T-cell (primary cell): ENCODE measurements around the gene FAM177A1. TPM values are rescaled to one million over a fixed set of nuclear protein-coding genes. Genes with fewer than 3 reads are reported as not detected.
"Not testable (repeated sequence)": the region's sequence is repeated elsewhere in the genome, so short reads cannot be mapped to it uniquely, and the experiment has no call there.

Experiments
- ATAC-seq, 4 experiments: fragments of 200-7000 bp in 3 of 4; fragments of 150-1000 bp in 1 of 4; cut with Tn5 transposase; replicated peaks in 1 of 4; 1 replicate in 3 of 4; 2 replicates in 1 of 4; pipeline ENCODE4 v1.10.0; 2021; ENCODE audit warnings: moderate library complexity in 3 of 4, mild to moderate bottlenecking in 2 of 4, moderate number of reproducible peaks in 1 of 4
- CTCF ChIA-PET, 2 donors: fragments of 300-600 bp; sonication (Branson Sonifier 250); formaldehyde crosslinking; loops; one replicate each; lab custom pipeline; 2022; ENCODE audit warnings: antibody characterized with exemption in 2 of 2; lab: Charles Lee
- POLR2A ChIA-PET, 2 donors: fragments of 300-600 bp; sonication (Branson Sonifier 250); formaldehyde crosslinking; loops; one replicate each; lab custom pipeline; 2022; ENCODE audit warnings: antibody characterized with exemption in 2 of 2; lab: Charles Lee
- DNase-seq, 35 experiments: peaks; one replicate each; pipeline versions ENCODE4 v3.0.0 to v3.0.0-alpha.2; 2013 to 2023
- H3K27ac ChIP-seq: one replicate; pipeline ENCODE4 v1.5.1; 2013; ENCODE audit warnings: low read length
- H3K27me3 ChIP-seq, 2 experiments: replicated peaks in 1 of 2; 1 replicate in 1 of 2; 2 replicates in 1 of 2; pipeline versions ENCODE4 v1.6.1 to v1.7.0; 2013; ENCODE audit warnings: low read length in 1 of 2, mixed read lengths in 1 of 2; ENCODE audit not compliant: control insufficient read depth in 2 of 2, insufficient read depth in 2 of 2; ENCODE audit errors: extremely low read depth in 1 of 2
- H3K36me3 ChIP-seq, 2 donors: 1 replicate in 1 of 2; 2 replicates in 1 of 2; pipeline versions ENCODE4 v1.6.1 to v1.7.0; 2013; ENCODE audit warnings: low read length in 1 of 2; ENCODE audit not compliant: control insufficient read depth in 2 of 2, insufficient read depth in 1 of 2; ENCODE audit errors: extremely low read depth in 1 of 2
- H3K4me1 ChIP-seq, 2 experiments: 1 replicate in 1 of 2; 2 replicates in 1 of 2; pipeline versions ENCODE4 v1.6.1 to v1.7.0; 2013; ENCODE audit warnings: low read length in 2 of 2, mixed read lengths in 1 of 2; ENCODE audit not compliant: insufficient read depth in 2 of 2, control insufficient read depth in 1 of 2; ENCODE audit errors: extremely low read depth in 1 of 2
- H3K4me3 ChIP-seq, 2 donors: 1 replicate in 1 of 2; 2 replicates in 1 of 2; pipeline versions ENCODE4 v1.5.1 to v1.7.0; 2013; ENCODE audit warnings: mild to moderate bottlenecking in 2 of 2, low read length in 1 of 2, moderate library complexity in 1 of 2; ENCODE audit not compliant: control insufficient read depth in 1 of 2; ENCODE audit errors: extremely low read depth in 1 of 2
- H3K9me3 ChIP-seq: 2 replicates; pipeline ENCODE4 v1.7.0; 2013
- H3K27ac Mint-ChIP-seq, 2 donors: one replicate each; pipeline ENCODE4 v1.8.0; 2020 to 2021; ENCODE audit warnings: mild to moderate bottlenecking in 2 of 2, mixed read lengths in 2 of 2
- H3K27me3 Mint-ChIP-seq, 2 donors: one replicate each; pipeline ENCODE4 v1.8.0; 2021 to 2022; ENCODE audit warnings: mixed read lengths in 2 of 2
- H3K36me3 Mint-ChIP-seq: one replicate; pipeline ENCODE4 v1.8.0; 2021; ENCODE audit warnings: mixed read lengths
- H3K4me1 Mint-ChIP-seq, 3 donors: one replicate each; pipeline ENCODE4 v1.8.0; 2020 to 2022; ENCODE audit warnings: mixed read lengths in 3 of 3, mild to moderate bottlenecking in 1 of 3
- H3K4me3 Mint-ChIP-seq, 3 donors: one replicate each; pipeline ENCODE4 v1.8.0; 2020 to 2022; ENCODE audit warnings: mild to moderate bottlenecking in 3 of 3, mixed read lengths in 3 of 3, moderate library complexity in 3 of 3
- H3K9me3 Mint-ChIP-seq, 3 donors: one replicate each; pipeline ENCODE4 v1.8.0; 2020 to 2022; ENCODE audit warnings: mixed read lengths in 3 of 3
- WGBS: methylation state at CpG from one replicate; pipeline ENCODE4 v1.1.5; 2013; ENCODE audit warnings: missing lambda C conversion rate; ENCODE audit not compliant: insufficient coverage; 5-methylcytosine and 5-hydroxymethylcytosine counted together
- total RNA-seq, 35 experiments: library from RNA in 6 of 35; stranded (reverse) in 6 of 35; fragments of 120-200 nt in 1 of 35; gene quantifications; one replicate each; pipeline versions ENCODE4 v1.2.1 to v1.2.4 and lab custom pipeline; 2013 to 2026

The FAM177A1 gene
- total RNA-seq, 5 donors from 2014 or later (not counting 1 experiment from before 2014, with no cell fraction given), result 35.7 to 141 (median 38.7) TPM

DNA sequence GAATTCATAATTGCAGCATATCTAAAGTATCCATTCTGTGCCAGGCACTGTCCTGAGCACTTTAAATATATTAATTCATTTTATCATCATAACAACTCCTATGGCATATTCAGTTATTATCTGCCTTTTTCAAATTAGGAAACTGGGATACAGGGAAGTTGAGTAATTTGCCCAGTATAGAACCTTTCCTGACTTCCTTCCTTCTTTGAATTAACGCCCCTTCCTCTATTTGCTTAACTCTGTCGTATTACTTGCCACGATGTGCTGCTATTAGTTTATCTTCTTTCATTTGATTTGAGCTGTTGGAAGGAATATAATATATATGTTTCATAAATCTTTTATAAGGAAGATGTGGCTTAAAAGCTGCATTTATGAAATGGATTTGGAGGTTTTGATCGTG lies 25.4 kb upstream of the FAM177A1 start:
- Mint-ChIP-seq H3K9me3 (no peaks in the 10 kb centered on the region), H3K4me1 (no peaks in the 10 kb centered on the region), H3K4me3 (no peak overlapping the region), H3K36me3 (peaks cover 62% of the 10 kb centered on the region), H3K27ac (no peak overlapping the region), H3K27me3 (no peaks in the 10 kb centered on the region)
- Histone ChIP-seq H3K27me3 (no peaks in the 10 kb centered on the region), H3K27ac (no peak overlapping the region), H3K4me1 (no peaks in the 10 kb centered on the region), H3K36me3 (peaks cover 4 to 72% of the 10 kb centered on the region in 2 donors), H3K9me3 (no peaks in the 10 kb centered on the region), H3K4me3 (no peak overlapping the region)
- ChIA-PET POLR2A (interaction anchor here (0.6 kb wide), 2 partner anchors 20 to 40 kb away, joined by 3 read pairs; no protein-coding TSS in a partner anchor), CTCF (no interaction called here)
- DNase-seq, result no peak
- WGBS, result no CpG with 5 or more reads among the region's 4 CpGs
- no peak for ATAC-seq

- POLR2A ChIA-PET, result no interaction called here
- ATAC-seq, result no peak
- Histone ChIP-seq H3K4me3 (no peak overlapping the region), H3K27me3 (no peaks in the 10 kb centered on the region), H3K27ac (no peak overlapping the region), H3K36me3 (peaks cover 6 to 57% of the 10 kb centered on the region in 2 donors), H3K9me3 (no peaks in the 10 kb centered on the region), H3K4me1 (no peaks in the 10 kb centered on the region)
- H3K27me3 Mint-ChIP-seq, result no peaks in the 10 kb centered on the region
- H3K36me3 Mint-ChIP-seq, result peaks cover 40% of the 10 kb centered on the region
- no CpG with 5 or more reads among the region's 2 CpGs for WGBS
- no peak overlapping the region for H3K4me3 Mint-ChIP-seq
- DNase-seq, result no peak
- peaks cover 0 to 3% (median 3%) of the 10 kb centered on the region in 3 donors for H3K9me3 Mint-ChIP-seq
- no peaks in the 10 kb centered on the region for H3K4me1 Mint-ChIP-seq
- CTCF ChIA-PET, result no interaction called here
- no peak overlapping the region for H3K27ac Mint-ChIP-seq
These were observed 17.6 kb upstream of the FAM177A1 start for GRCh38 chr14:35028435-35028834.

- no peak for ATAC-seq
- ChIA-PET POLR2A (interaction anchor here (0.6 kb wide), 2 partner anchors 8 to 822 kb away, joined by 3 to 15 read pairs; no protein-coding TSS in a partner anchor), CTCF (interaction anchor here in 1 of 2 donors (0.6 kb wide), 1 partner anchor 405 kb away, joined by 8 read pairs; no protein-coding TSS in a partner anchor)
- Mint-ChIP-seq H3K4me1 (no peaks in the 10 kb centered on the region), H3K36me3 (peaks cover 44% of the 10 kb centered on the region), H3K27me3 (no peaks in the 10 kb centered on the region), H3K9me3 (peaks cover 0 to 20% (median 16%) of the 10 kb centered on the region in 3 donors), H3K27ac (no peak overlapping the region), H3K4me3 (no peak overlapping the region)
- Histone ChIP-seq H3K36me3 (peaks cover 0 to 32% of the 10 kb centered on the region in 2 donors), H3K9me3 (no peaks in the 10 kb centered on the region), H3K4me1 (no peaks in the 10 kb centered on the region), H3K4me3 (no peak overlapping the region), H3K27ac (no peak overlapping the region), H3K27me3 (no peaks in the 10 kb centered on the region)
- no peak for DNase-seq
- no CpG with 5 or more reads among the region's 2 CpGs for WGBS
These were observed 13.5 kb upstream of the FAM177A1 start for GRCh38 chr14:35032562-35032961.

GRCh38 chr14:35034440-35034833 lies 11.6 kb upstream of the FAM177A1 start:
- ChIA-PET POLR2A (no interaction called here), CTCF (no interaction called here)
- H3K4me1 Mint-ChIP-seq, result no peaks in the 10 kb centered on the region
- ATAC-seq, result no peak
- Histone ChIP-seq H3K4me3 (no peak overlapping the region), H3K4me1 (no peaks in the 10 kb centered on the region), H3K27me3 (no peaks in the 10 kb centered on the region), H3K36me3 (peaks cover 0 to 20% of the 10 kb centered on the region in 2 donors), H3K27ac (no peak overlapping the region), H3K9me3 (no peaks in the 10 kb centered on the region)
- no peak overlapping the region for H3K27ac Mint-ChIP-seq
- WGBS, result 100% methylated on average over 5 of the region's 5 CpGs
- no peak for DNase-seq
- H3K4me3 Mint-ChIP-seq, result no peak overlapping the region
- H3K27me3 Mint-ChIP-seq, result no peaks in the 10 kb centered on the region
- H3K36me3 Mint-ChIP-seq, result peaks cover 31% of the 10 kb centered on the region
- peaks cover 0 to 20% (median 16%) of the 10 kb centered on the region in 3 donors for H3K9me3 Mint-ChIP-seq

GRCh38 chr14:35034944-35035554 lies 11.0 kb upstream of the FAM177A1 start:
- WGBS, result 91% methylated on average over 3 of the region's 5 CpGs
- H3K27me3 Mint-ChIP-seq, H3K4me1 ChIP-seq, H3K27ac ChIP-seq, H3K4me3 Mint-ChIP-seq, ATAC-seq, H3K9me3 ChIP-seq, H3K27me3 ChIP-seq, H3K4me1 Mint-ChIP-seq, DNase-seq, H3K27ac Mint-ChIP-seq, H3K4me3 ChIP-seq, POLR2A ChIA-PET, CTCF ChIA-PET: not testable (repeated sequence)
- peaks cover 30% of the 10 kb centered on the region for H3K36me3 Mint-ChIP-seq
- peaks cover 0 to 20% (median 16%) of the 10 kb centered on the region in 3 donors for H3K9me3 Mint-ChIP-seq
- H3K36me3 ChIP-seq, result peaks cover 0 to 17% of the 10 kb centered on the region in 2 donors

DNA sequence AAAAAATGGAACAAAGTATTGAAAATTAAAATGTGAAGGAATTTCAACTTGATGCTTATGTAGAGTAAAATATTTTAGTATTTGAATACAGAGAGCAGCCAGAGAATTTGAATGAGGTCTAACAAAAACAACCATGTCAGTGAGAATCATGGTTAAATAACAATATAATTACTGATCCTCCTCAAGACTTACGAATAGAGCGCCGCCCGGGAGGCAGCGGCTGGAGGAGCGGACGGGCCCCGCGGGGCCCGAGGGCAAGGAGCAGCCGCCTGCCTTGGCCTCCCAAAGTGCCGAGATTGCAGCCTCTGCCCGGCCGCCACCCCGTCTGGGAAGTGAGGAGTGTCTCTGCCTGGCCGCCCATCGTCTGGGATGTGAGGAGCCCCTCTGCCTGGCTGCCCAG lies 7.8 kb upstream of the FAM177A1 start:
- Mint-ChIP-seq H3K36me3 (peaks cover 21% of the 10 kb centered on the region), H3K9me3 (peaks cover 0 to 18% (median 15%) of the 10 kb centered on the region in 3 donors)
- DNase-seq, H3K27me3 ChIP-seq, H3K27ac Mint-ChIP-seq, H3K9me3 ChIP-seq, H3K36me3 ChIP-seq, H3K27me3 Mint-ChIP-seq, H3K4me1 ChIP-seq, H3K27ac ChIP-seq, H3K4me3 ChIP-seq, H3K4me1 Mint-ChIP-seq, CTCF ChIA-PET, ATAC-seq, H3K4me3 Mint-ChIP-seq: not testable (repeated sequence)
- no CpG with 5 or more reads among the region's 17 CpGs for WGBS
- POLR2A ChIA-PET, result interaction anchor here (0.6 to 0.7 kb wide), 2 partner anchors 23 to 25 kb away, joined by 3 to 5 read pairs; no protein-coding TSS in a partner anchor
